Hepatocyte (in vitro differentiated cells): ENCODE measurements around the gene RASA3.

Source experiments
- EZH2 ChIP-seq: fragments of 200-600 bp; sonication (generic); IDR thresholded peaks from 2 replicates; pipeline ENCODE4 v1.6.1; 2016; ENCODE audit warnings: antibody characterized with exemption, mild to moderate bottlenecking, borderline replicate concordance
- EZH2phosphoT487 ChIP-seq: fragments of 200-600 bp; sonication (generic); IDR thresholded peaks from one replicate; pipeline ENCODE4 v1.6.1; 2018; ENCODE audit warnings: antibody characterized with exemption, mild to moderate bottlenecking, low read depth, moderate library complexity; ENCODE audit not compliant: unreplicated experiment, severe bottlenecking
- TF ChIP-seq, protein P1 (sequence below): fragments of 200-600 bp; sonication (generic); IDR thresholded peaks from 2 replicates; pipeline ENCODE4 v1.5.1; 2016; ENCODE audit warnings: antibody characterized with exemption, mild to moderate bottlenecking; ENCODE audit not compliant: poor library complexity

DNA sequence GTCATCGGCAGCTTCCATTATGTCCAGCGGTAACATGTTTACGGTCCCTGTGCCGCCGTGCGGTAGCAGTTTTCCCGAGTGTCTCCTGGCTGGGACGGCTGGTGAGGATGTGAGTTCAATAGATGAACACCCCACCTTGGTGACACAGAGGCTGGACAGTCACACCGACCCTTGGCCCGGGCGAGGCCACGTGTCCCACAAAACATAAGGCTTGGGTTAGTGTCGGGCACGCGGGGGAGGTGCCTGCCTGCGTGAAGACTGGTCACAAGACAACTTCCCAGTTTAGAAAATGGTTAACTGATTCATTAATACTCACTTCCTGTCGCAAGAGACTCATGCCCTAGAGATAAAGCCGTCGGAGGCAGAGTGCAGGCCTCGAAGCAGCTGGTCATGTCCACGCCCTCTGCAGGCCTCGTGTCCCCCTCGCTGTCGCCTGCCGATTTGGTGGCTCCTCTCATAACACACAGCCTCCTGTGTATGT is 17.2 kb downstream of the RASA3 start:
- TF ChIP-seq, protein P1, sequence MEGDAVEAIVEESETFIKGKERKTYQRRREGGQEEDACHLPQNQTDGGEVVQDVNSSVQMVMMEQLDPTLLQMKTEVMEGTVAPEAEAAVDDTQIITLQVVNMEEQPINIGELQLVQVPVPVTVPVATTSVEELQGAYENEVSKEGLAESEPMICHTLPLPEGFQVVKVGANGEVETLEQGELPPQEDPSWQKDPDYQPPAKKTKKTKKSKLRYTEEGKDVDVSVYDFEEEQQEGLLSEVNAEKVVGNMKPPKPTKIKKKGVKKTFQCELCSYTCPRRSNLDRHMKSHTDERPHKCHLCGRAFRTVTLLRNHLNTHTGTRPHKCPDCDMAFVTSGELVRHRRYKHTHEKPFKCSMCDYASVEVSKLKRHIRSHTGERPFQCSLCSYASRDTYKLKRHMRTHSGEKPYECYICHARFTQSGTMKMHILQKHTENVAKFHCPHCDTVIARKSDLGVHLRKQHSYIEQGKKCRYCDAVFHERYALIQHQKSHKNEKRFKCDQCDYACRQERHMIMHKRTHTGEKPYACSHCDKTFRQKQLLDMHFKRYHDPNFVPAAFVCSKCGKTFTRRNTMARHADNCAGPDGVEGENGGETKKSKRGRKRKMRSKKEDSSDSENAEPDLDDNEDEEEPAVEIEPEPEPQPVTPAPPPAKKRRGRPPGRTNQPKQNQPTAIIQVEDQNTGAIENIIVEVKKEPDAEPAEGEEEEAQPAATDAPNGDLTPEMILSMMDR: peak; percentile 5
- TF ChIP-seq EZH2 (no peak), EZH2phosphoT487 (no peak)
